SK-N-SH treated with all-trans-retinoic acid at 6 μM for 48 hours (cell line): ENCODE results near the gene TEX13B.

Source experiments
- ATAC-seq: fragments of 200-7000 bp; cut with Tn5 transposase; 3 replicates; pipeline ENCODE4 v1.9.1; 2020; ENCODE audit warnings: mild to moderate bottlenecking, moderate library complexity
- BACH2 ChIP-seq: fragments of 250-450 bp; sonication (Bioruptor Pico); IDR thresholded peaks from 2 replicates; pipeline ENCODE4 v1.9.0; 2021; ENCODE audit warnings: mild to moderate bottlenecking, borderline replicate concordance
- CREB5 ChIP-seq: fragments of 250-450 bp; sonication (Bioruptor Pico); IDR thresholded peaks from 2 replicates; pipeline ENCODE4 v1.5.1; 2020; ENCODE audit warnings: low read depth, mild to moderate bottlenecking, moderate library complexity
- CSDC2 ChIP-seq: fragments of 250-450 bp; sonication (Bioruptor Pico); IDR thresholded peaks from 2 replicates; pipeline ENCODE4 v1.5.0; 2020; ENCODE audit warnings: mild to moderate bottlenecking, moderate library complexity
- CSRNP3 ChIP-seq: fragments of 250-450 bp; sonication (Bioruptor Pico); IDR thresholded peaks from 2 replicates; pipeline ENCODE4 v1.5.1; 2021; ENCODE audit warnings: mild to moderate bottlenecking, moderate library complexity
- ESRRG ChIP-seq: fragments of 250-450 bp; sonication (Bioruptor Pico); IDR thresholded peaks from 2 replicates; pipeline ENCODE4 v1.6.1; 2021; ENCODE audit warnings: mild to moderate bottlenecking
- GLIS3 ChIP-seq: fragments of 250-450 bp; sonication (Bioruptor Pico); IDR thresholded peaks from 2 replicates; pipeline ENCODE4 v1.5.0; 2020; ENCODE audit warnings: mild to moderate bottlenecking, moderate library complexity
- ISL1 ChIP-seq: fragments of 250-450 bp; sonication (Bioruptor Pico); IDR thresholded peaks from 2 replicates; pipeline ENCODE4 v2.1.2; 2022; ENCODE audit warnings: mild to moderate bottlenecking, moderate library complexity
- OSR1 ChIP-seq: fragments of 250-450 bp; sonication (Bioruptor Pico); IDR thresholded peaks from 2 replicates; pipeline ENCODE4 v1.8.0; 2022; ENCODE audit warnings: moderate library complexity, mild to moderate bottlenecking, inconsistent platforms
- PATZ1 ChIP-seq: fragments of 250-450 bp; sonication (Bioruptor Pico); IDR thresholded peaks from 2 replicates; pipeline ENCODE4 v1.8.0; 2020; ENCODE audit warnings: mild to moderate bottlenecking, moderate library complexity, borderline replicate concordance
- POU6F1 ChIP-seq: fragments of 250-450 bp; sonication (Bioruptor Pico); IDR thresholded peaks from 2 replicates; pipeline ENCODE4 v1.8.0; 2021; ENCODE audit warnings: low read depth, mild to moderate bottlenecking, moderate library complexity, borderline replicate concordance
- PPARA ChIP-seq: fragments of 250-450 bp; sonication (Bioruptor Pico); IDR thresholded peaks from 2 replicates; pipeline ENCODE4 v1.5.0; 2020; ENCODE audit warnings: mild to moderate bottlenecking, borderline replicate concordance
- RARB ChIP-seq: fragments of 250-450 bp; sonication (Bioruptor Pico); IDR thresholded peaks from 2 replicates; pipeline ENCODE4 v1.8.0; 2021; ENCODE audit warnings: mild to moderate bottlenecking, moderate library complexity
- SNAI2 ChIP-seq: fragments of 250-450 bp; sonication (Bioruptor Pico); IDR thresholded peaks from 2 replicates; pipeline ENCODE4 v1.5.0; 2020; ENCODE audit warnings: mild to moderate bottlenecking, moderate library complexity
- TCF4 ChIP-seq: fragments of 250-450 bp; sonication (Bioruptor Pico); IDR thresholded peaks from 2 replicates; pipeline ENCODE4 v1.8.0; 2021; ENCODE audit warnings: mild to moderate bottlenecking, moderate library complexity, borderline replicate concordance
- TOX ChIP-seq: fragments of 250-450 bp; sonication (Bioruptor Pico); IDR thresholded peaks from 2 replicates; pipeline ENCODE4 v1.8.0; 2021; ENCODE audit warnings: mild to moderate bottlenecking, moderate library complexity, borderline replicate concordance
- ZC3H10 ChIP-seq: fragments of 250-450 bp; sonication (Bioruptor Pico); IDR thresholded peaks from 2 replicates; pipeline ENCODE4 v1.5.1; 2021; ENCODE audit warnings: mild to moderate bottlenecking, moderate library complexity
- ZFP3 ChIP-seq: fragments of 250-450 bp; sonication (Bioruptor Pico); IDR thresholded peaks from 2 replicates; pipeline ENCODE4 v1.5.0; 2020; ENCODE audit warnings: mild to moderate bottlenecking, moderate library complexity
- ZFP30 ChIP-seq: fragments of 450-650 bp; formaldehyde crosslinking; IDR thresholded peaks from 2 replicates; pipeline ENCODE4 v1.5.0; 2022; ENCODE audit warnings: mild to moderate bottlenecking, moderate library complexity
- ZNF565 ChIP-seq: fragments of 450-650 bp; formaldehyde crosslinking; conservative IDR thresholded peaks from 2 replicates; pipeline ENCODE4 v1.5.0; 2020; ENCODE audit warnings: low read depth, mild to moderate bottlenecking, moderate library complexity
- ZNF70 ChIP-seq: fragments of 450-650 bp; formaldehyde crosslinking; IDR thresholded peaks from 2 replicates; pipeline ENCODE4 v1.5.0; 2020; ENCODE audit warnings: mild to moderate bottlenecking, moderate library complexity
- ZNF8 ChIP-seq: fragments of 450-650 bp; formaldehyde crosslinking; IDR thresholded peaks from 2 replicates; pipeline ENCODE4 v1.5.0; 2020; ENCODE audit warnings: mild to moderate bottlenecking, moderate library complexity

Gene TEX13B

GRCh38 chrX:108018656-108019381 lies 36.6 kb upstream of the TEX13B start (continued):
- no peak for TF ChIP-seq OSR1

- TF ChIP-seq CSDC2 (CRISPR knock-in tag) (no peak), TCF4 (no peak), ZNF70 (CRISPR knock-in tag) (no peak), TOX (CRISPR knock-in tag) (no peak), PPARA (CRISPR knock-in tag) (no peak), SNAI2 (no peak), POU6F1 (no peak), ZNF565 (no peak), GLIS3 (CRISPR knock-in tag) (no peak), ZC3H10 (CRISPR knock-in tag) (no peak), ISL1 (CRISPR knock-in tag) (no peak), RARB (CRISPR knock-in tag) (no peak), BACH2 (CRISPR knock-in tag) (no peak)
- peak; percentile 95 for ATAC-seq
Measured at GRCh38 chrX:108001218-108001814, 19.1 kb upstream of the TEX13B start.

- TF ChIP-seq ZC3H10 (CRISPR knock-in tag) = no peak
- no peak for TF ChIP-seq SNAI2
- TF ChIP-seq ESRRG = no peak
- ATAC-seq = no peak
Measured at GRCh38 chrX:108000751-108001150, 18.6 kb upstream of the TEX13B start.

- no peak for ATAC-seq
- TF ChIP-seq ZNF70 (CRISPR knock-in tag) (no peak), SNAI2 (no peak), ZFP30 (no peak), ZFP3 (CRISPR knock-in tag) (no peak), ISL1 (CRISPR knock-in tag) (no peak), CSRNP3 (CRISPR knock-in tag) (no peak), GLIS3 (CRISPR knock-in tag) (no peak), ESRRG (no peak), PATZ1 (no peak), ZNF8 (no peak), TCF4 (no peak), TOX (CRISPR knock-in tag) (no peak)
Measured at GRCh38 chrX:107996124-107996523, 14.0 kb upstream of the TEX13B start.

GRCh38 chrX:107985033-107985432 lies 2.9 kb upstream of the TEX13B start:
- no peak for ATAC-seq
- TF ChIP-seq GLIS3 (CRISPR knock-in tag) (no peak), CSDC2 (CRISPR knock-in tag) (no peak), ZFP3 (CRISPR knock-in tag) (no peak), PPARA (CRISPR knock-in tag) (no peak), BACH2 (CRISPR knock-in tag) (no peak), SNAI2 (no peak), POU6F1 (no peak), OSR1 (no peak), CREB5 (CRISPR knock-in tag) (no peak)
